T47D (cell line): ENCODE data around the gene LIMS2.
A peak's percentile ranks its signal among the peaks of the same experiment; 100 is the strongest.

Experiments used
- DNase-seq, 2 experiments: peaks; one replicate each; pipeline versions ENCODE4 v3.0.0 to v3.0.0-alpha.2; 2011 to 2012; ENCODE audit warnings: low read depth in 1 of 2, low spot score in 1 of 2
- JUND ChIP-seq: IDR thresholded peaks from 2 replicates; pipeline ENCODE4 v1.6.1; 2012; ENCODE audit warnings: low read depth
- in situ Hi-C: cut with HindIII; loops from 2 replicates; pipeline ENCODE4 v1.10.0; 2016; ENCODE audit warnings: low sequenced_read_pairs, low pct_unique_long_range_greater_than_20kb

Gene LIMS2

GRCh38 chr2:127599211-127599610 is 76.1 kb downstream of the LIMS2 start:
- DNase-seq = no peak
- no peak for TF ChIP-seq JUND
- in situ Hi-C loops = no loop called here

- in situ Hi-C loops = no loop called here
- no peak for TF ChIP-seq JUND
- no peak for DNase-seq
Observed at GRCh38 chr2:127598711-127599110, 76.6 kb downstream of the LIMS2 start.

- in situ Hi-C loops = no loop called here
- no peak for TF ChIP-seq JUND
- DNase-seq = no peak
Observed at GRCh38 chr2:127597984-127598380, 77.3 kb downstream of the LIMS2 start.

- TF ChIP-seq JUND = no peak
- in situ Hi-C loops = no loop called here
- DNase-seq = no peak
Observed at GRCh38 chr2:127597046-127597983, 78.0 kb downstream of the LIMS2 start.

GRCh38 chr2:127596311-127597045 is 78.9 kb downstream of the LIMS2 start:
- DNase-seq = no peak
- in situ Hi-C loops = no loop called here
- TF ChIP-seq JUND = no peak

GRCh38 chr2:127594116-127594591 is 81.2 kb downstream of the LIMS2 start:
- DNase-seq = no peak
- in situ Hi-C loops = no loop called here
- no peak for TF ChIP-seq JUND

DNA sequence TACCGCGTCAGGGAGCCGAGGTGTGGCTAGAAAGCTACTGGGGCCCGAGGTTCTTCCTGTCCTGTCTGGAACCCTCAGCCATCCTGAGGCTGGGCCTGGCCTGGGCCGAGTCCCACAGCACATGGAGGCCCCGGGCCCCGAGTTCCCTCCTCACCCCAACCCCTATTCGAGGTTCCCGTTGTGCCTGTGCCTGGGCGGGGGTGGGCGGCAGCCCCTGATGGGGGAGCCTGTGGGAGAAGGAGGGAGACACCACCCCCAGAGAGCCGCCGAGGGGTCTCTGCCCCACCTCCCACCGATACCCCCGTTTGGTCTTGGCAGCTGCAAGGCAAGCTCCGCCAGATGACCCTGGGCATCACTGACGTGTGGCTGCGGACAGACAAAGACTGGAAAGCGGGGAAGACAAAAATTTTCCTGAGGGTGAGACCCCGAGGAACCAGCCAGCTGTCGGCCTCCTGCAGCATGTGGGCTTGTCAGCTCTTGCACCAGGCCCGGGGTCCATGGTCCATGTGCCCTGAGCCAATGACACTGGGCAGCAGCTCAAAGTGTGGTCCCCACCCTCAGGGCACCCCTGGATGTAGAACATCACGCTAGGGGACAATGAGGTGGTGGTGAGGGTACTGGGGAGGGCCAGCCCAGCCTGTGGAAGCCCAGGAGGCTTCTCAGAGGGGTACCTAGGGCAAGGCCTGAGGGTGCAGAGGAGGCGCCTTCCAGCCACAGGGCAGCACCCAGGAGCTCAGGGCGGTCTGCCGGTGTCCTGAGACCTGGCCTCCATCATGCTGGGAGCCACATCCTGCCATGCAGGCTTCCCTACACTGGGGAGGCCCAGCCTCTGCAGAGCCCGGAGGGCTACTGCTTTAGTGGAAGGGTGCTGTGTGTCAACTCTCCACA is 81.9 kb downstream of the LIMS2 start:
- no peak for TF ChIP-seq JUND
- DNase-seq = no peak
- in situ Hi-C loops = no loop called here

- in situ Hi-C loops = no loop called here
- TF ChIP-seq JUND = no peak
- DNase-seq = no peak
Observed at GRCh38 chr2:127592761-127593227, 82.5 kb downstream of the LIMS2 start.

DNA sequence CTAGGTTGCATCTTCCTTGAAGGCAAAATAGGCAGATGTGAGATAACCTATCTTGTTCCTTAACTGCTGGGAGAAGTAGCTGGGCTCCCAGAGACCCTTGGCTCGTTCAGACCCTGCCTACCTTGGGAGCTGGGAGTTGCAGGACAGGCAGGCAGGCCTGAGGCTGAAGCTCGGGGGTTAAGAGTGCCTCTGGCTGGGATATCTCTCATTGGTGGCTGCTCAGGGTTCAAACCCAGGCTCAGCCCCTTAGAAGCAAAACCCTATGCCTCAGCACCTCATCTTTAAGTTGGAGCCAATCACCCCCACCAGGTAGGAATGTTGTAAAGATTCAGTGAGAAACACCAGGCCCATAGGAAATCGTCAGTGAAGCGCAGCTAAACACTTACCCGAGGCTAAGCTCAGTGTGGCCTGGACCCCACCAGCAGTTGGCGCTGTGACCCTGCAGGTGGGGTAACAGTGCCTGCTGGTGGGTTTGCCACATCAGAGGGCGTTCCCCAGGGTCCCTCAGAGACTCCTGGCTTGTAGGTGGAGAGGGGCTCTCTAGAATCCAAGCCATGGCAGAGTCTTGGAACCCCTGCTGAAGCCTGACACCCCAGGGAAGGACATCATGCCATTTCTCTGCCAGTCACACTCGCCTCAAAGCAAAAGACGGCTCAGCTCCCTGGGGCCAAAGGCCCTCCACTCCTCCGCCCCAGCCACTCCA is 84.0 kb downstream of the LIMS2 start:
- peak; percentile 57 to 79 for DNase-seq
- no peak for TF ChIP-seq JUND
- in situ Hi-C loops = no loop called here

DNA sequence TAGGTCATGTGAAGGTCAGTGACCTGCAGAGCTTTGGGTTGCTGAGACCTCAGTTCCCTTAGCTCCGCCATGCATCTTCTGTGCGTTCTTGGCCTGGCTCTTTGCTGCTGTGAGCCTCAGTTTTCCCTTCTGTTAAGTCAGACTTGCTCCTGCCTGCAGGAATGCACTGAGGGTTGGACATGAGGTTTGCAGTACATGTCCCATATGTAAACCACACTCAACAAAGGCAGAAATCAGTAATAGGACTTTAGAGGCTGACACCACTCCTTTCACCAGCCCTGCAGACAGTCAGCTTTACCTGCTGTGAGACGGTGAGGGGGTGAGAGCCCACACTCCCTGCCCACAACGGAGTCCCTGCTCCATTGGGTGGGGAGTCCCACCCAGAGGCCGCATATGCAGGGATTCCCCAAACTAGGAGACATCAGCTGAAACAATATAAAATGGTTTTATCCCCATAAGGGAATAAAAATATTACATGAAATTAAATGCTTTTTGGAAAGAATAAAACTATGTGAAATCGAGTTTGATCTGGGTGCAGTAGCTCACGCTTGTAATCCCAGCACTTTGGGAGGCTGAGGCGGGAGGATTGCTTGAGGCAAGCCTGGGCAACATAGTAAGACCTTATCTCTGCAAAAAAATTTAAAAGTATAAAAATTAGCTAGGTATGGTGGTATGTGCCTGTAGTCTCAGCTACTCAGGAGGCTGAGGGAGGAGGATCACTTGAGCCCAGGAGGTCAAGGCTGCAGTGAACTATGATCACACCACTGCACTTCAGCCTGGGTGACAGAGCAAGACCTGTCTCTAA is 84.7 kb downstream of the LIMS2 start:
- in situ Hi-C loops = no loop called here

DNA sequence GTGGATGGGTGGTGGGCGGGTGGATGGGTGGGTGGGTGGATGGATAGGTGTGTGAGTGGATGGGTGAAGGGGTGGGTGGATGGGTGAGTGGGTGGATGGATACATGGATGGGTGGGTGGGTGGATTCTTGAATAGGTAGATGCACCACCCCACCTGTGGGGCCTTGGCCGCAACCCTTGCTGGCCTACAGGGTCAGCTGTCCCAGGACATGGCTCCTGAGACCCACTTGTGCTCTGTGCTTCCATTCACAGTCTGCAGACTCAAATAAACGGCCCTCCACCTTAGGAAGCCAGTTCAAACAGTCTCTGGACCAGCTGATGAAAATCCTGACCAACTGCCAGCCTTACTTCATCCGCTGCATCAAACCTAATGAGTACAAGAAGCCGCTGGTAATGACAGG is 85.5 kb downstream of the LIMS2 start:
- in situ Hi-C loops = no loop called here
- DNase-seq = no peak
- no peak for TF ChIP-seq JUND

More for the DNA sequence above, 84.7 kb downstream of the LIMS2 start:
- no peak for DNase-seq
- no peak for TF ChIP-seq JUND
